Activated CD4-positive, alpha-beta T cell treated with anti-CD3 and anti-CD28 coated beads for 4 hours (primary cell): ENCODE results near the gene DCTN3.

Experiments used
- DNase-seq, 2 donors: peaks; one replicate each; pipeline ENCODE4 v3.0.0-alpha.2; 2020

DCTN3 gene

GRCh38 chr9:34623374-34624235 is 3.3 kb upstream of the DCTN3 start:
- no peak for DNase-seq

DNA sequence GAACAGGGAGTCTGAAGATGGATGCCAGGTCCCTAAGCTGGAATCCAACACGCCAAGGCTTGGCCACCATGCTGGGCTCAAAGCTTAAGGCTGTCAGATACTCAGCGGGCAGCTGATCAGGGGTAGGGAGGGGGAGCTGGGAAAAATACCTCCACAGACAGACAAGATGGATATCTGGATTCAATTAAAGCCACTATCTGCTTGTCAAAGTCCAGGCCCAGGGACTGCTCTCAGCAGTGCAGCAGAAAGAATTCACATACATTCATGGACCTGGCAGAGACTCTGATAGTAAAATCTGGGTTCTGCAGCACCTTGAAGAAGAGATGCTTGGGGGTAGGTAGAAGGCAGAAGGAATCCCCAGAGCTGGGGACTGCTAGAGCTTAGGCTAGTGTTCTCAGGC is 5.2 kb downstream of the DCTN3 start:
- DNase-seq = no peak

- peak; percentile 68 to 71 for DNase-seq
Observed at GRCh38 chr9:34612788-34613390, 7.4 kb downstream of the DCTN3 start.

DNA sequence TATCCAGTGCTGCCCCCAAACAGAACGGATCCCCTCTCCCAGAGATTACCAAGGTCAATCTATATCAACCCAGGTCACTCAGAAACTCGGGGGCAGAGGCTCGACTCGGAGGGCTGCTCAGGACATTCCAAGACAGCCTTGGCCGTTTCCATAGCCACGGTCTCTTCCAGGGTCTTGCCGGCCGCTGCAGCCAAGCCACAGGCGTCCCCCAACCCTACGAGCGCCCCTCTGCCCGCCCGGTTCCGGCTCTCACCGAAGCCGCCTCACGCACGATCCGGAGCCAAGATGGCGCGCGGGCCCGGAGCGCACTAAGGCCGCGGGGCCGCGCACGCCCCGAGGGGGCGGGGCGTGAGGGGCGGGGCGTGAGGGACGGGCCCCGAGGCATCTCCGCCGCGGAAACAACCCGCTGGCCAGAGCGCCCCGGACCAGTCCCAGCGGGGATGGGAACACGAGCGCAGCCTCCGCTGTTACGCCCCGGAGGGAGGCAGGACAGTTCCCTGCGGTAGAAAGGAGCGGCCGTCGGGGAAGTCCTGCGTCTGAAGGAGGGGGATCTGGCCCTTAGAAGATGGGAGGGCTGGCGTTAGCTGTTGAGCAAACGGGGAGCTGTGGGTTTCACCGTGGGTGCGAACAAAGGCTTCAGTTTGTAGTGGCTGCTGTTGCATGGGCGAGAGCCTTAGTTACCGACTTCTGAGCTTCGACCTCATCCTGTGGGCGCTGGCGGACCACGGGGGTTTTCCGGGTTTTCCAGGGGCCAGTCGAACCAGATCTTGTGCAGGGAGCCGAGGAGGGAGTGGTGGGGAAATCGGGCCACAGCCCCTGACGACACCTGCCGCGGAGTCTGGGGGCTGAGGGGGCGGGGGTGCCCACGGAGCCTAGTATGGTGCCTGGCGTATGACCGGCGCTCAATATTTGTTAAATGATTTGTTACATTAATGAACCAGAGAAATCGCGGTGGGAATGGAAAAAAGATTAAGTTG is 8.2 kb downstream of the DCTN3 start, which contains the start of gene RPP25L:
Gene RPP25L, minus strand, starts transcription at position 287 of the 977 bp plus-strand sequence. CDS start 801 bp downstream, outside the sequence.
- peak; percentile 77 to 78 for DNase-seq

DNA sequence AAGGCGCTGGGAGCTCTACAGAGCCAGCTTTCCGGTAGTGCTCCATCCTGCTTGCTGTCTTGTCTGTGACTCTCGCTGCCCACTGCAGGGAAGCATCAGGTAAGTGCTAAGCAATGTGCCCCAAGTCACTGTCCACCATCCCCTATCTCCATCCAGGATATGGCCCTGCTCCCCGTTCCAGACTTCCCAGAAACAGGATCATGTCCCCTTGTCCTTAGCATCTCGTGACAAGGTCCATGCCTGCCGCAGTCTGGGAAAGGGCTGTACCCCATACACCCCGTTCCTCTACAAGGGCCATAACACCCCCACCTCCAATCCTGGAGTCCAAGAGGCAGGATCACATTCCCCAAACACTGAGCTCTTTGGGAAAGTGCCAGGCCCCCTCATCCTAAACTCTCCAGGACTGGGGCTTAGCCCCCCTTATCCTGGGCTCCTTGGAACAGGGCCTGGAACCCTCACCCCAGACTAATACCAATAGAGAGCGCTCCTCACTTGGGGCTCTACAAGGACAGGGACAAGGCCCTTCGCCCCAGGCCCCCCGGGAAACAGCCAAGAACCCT is 9.0 kb downstream of the DCTN3 start:
- DNase-seq = peak in 1 of 2 donors; percentile 18

DNA sequence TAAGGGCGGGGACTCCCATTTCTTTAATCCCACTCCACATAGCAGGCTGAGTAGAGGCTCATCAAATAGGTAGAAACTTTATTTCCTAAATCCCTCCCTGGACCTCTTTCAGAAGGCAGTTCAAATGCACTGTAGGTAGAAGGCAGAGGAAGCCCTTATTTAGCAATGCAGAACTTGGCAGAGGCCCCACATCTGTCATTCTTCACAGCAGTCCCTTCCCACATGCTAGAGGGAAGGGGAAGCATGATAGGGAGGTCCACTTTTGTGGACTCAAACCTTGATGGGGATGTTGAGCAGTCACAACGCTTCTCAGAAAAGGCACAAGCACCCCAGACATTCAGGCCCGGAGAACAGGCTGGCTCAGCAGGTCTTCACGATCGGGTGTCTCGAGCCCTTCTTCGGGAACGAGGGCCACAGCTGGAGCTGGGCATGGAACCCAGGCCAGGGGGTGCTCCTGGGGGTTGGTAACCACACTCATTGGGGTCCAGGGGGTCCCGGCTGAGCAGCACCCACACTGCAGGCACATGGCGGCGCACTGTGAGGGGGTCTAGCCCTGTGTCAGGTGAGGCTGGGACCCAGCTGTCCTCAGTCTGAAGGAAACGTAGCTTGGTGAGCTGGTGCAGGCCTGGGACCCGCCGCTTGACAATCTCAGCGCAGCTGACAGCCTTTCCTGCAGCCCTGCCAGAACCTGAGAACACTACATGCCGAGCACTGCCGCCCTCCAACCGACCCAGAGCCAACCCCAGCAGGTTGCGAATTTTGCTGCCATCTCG is 9.7 kb downstream of the DCTN3 start:
- DNase-seq = no peak

- no peak for DNase-seq
Observed at GRCh38 chr9:34607331-34607730, 13.0 kb downstream of the DCTN3 start.

DNA sequence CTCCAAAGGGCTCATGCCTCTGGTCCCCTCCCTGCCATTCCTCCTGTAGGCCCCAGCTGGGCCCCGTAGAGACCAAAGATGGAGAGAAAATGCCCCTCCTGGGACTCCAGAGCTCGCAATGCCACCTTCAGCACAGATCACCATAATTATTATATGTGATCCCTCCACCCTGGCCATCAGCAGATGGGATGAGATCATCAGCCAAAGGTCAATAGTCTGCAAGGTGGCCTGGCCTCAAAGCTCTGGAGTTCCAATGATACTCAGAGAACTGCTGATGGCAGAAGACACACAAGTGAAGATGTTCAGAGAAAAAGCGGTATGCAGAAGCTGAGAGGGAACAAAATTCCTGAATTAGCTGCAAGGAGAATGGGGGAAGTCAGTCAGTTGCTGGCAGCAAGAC is 13.4 kb downstream of the DCTN3 start:
- DNase-seq = no peak

DNA sequence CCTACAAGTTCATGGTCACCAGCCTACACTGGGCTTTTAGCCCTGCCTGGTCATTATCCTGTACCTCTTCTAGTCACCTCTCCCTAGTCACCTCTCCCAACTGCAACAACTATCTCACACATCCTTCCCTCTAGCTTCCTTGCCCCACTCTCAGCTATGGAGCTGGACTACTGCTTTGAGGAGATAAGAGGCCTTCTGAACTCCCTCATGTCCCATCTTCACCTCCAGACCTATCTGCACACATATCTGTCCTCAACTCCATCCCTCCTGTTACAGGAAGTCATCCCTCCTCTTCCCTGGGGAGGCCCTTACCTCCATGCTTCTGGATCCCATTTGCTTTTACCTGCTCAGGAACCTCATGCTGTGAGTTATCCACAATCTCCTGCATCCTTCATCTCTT is 14.1 kb downstream of the DCTN3 start:
- DNase-seq = no peak

- DNase-seq = peak; percentile 68 to 84
Observed at GRCh38 chr9:34603610-34604231, 16.6 kb downstream of the DCTN3 start.

DNA sequence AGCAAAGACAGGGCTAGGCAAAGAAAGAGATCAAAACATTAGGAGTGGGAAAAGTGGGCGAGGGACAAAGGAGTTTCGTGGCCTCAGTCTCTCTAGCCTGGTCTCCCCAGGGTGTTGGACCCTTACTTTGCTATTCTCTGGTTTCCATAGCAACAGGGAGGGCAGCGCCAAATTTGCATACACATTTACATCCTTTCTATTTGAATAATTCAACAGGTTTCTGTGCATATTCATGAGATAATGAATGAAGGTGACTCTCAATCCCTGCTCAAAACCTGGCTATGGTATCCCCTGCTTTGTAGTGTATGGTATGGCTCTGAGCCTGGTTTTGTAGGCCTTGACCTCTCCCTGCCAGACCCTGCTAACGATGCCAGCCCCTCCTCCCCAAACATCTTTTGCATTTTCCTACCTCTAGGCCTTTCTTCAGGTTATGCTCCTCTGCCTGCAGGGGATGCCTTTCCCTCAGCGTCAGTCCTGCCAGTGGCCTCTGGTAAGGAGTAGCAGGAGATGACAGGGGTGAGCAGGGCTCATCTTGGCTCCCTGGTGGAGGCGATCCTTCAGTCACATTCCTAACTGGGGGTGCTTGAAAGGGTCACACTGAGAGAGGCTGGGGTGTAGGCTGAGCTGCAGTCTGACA is 18.2 kb downstream of the DCTN3 start:
- no peak for DNase-seq

- DNase-seq = no peak
Observed at GRCh38 chr9:34600908-34601307, 19.4 kb downstream of the DCTN3 start.

- DNase-seq = no peak
Observed at GRCh38 chr9:34599546-34599945, 20.7 kb downstream of the DCTN3 start.

DNA sequence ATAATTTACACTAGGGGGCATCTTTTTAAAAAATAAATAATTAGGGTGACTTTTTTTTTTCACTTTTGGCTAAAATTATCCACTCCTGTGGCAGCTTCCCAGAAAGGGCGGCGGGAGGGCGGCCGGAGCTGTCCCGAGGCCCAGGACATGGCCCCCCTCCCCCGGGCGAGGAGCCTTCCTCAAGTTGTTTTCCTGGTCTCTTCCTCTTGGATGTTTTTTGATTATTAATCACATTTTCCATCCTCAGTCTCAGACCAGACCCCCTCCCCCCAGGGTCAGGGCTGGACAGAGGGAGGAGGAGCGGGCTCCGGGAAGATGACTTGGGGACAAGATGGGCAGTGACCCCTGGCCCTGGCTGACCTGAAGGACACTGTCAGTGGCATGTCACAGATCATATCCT is 26.1 kb downstream of the DCTN3 start:
- no peak for DNase-seq

GRCh38 chr9:34592895-34593601 is 27.2 kb downstream of the DCTN3 start:
- DNase-seq = no peak

- DNase-seq = no peak
Observed at GRCh38 chr9:34591917-34592866, 28.1 kb downstream of the DCTN3 start.

DNA sequence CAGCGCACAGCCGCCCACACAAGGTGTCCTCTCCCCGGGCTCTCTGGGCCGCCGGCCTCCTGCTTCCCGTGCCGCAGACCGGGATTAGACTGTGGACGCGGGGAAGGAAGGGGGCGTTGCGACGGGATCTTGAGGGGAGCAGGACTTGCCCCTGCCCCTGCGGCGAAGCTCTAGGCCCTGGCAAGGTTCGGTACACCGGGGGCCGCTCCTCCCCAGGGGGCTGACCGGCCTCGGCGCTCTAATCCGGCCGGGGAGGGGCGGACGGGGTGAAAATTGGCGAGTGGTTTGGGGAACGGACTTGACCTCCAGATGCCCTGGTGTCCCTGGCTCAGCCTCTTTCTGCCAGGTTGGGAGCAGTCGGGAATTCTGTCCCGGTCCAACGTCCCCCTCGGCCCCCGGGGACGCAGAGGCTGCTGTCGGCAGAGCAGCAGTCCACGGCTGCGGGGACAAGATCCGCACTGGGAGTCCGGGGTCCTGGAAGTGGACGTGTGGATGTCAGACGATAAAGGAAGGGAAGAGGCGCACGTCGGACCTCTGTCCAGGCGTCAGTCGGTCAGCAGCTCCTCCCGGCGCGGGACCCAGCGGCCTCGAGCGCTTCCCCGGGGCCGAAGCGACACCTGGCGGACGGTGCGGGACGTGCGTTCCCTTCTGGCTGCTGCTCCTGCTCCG is 28.9 kb downstream of the DCTN3 start:
- DNase-seq = peak; percentile 73 to 78
